Caco-2 (cell line): Measurements from ENCODE around the gene HTR5A. TPM values are rescaled to one million over a fixed set of nuclear protein-coding genes. Genes with fewer than 3 reads are reported as not detected.

Source experiments
- BruUV-seq: library from RNA; stranded (reverse); fragments of 400-500 nt; replicated peaks from 2 replicates; lab custom pipeline; 2021; lab: Mats Ljungman, UMichigan
- CTCF ChIA-PET: fragments of 300-600 bp; sonication (Branson Sonifier 250); formaldehyde crosslinking; loops from one replicate; lab custom pipeline; 2022; ENCODE audit warnings: antibody characterized with exemption; lab: Charles Lee
- POLR2A ChIA-PET: fragments of 300-600 bp; sonication (Branson Sonifier 250); formaldehyde crosslinking; loops from one replicate; lab custom pipeline; 2022; ENCODE audit warnings: antibody characterized with exemption; lab: Charles Lee
- DNase-seq, 2 experiments: peaks; one replicate each; pipeline versions ENCODE4 v3.0.0 to v3.0.0-alpha.2; 2020 to 2022
- H3K27me3 ChIP-seq: replicated peaks from 2 replicates; pipeline ENCODE4 v1.6.0; 2011; ENCODE audit warnings: low read length; ENCODE audit not compliant: control insufficient read depth, insufficient read depth
- H3K36me3 ChIP-seq: 2 replicates; pipeline ENCODE4 v1.5.1; 2011; ENCODE audit warnings: low read length; ENCODE audit not compliant: control insufficient read depth, insufficient read depth
- H3K4me1 ChIP-seq: fragments of 250-450 bp; sonication (Bioruptor Pico); 2 replicates; pipeline ENCODE4 v1.5.1; 2020; ENCODE audit warnings: mild to moderate bottlenecking
- H3K4me3 ChIP-seq: 2 replicates; pipeline ENCODE4 v1.5.1; 2011; ENCODE audit warnings: low read depth, mild to moderate bottlenecking, control low read depth, low read length
- H3K9me3 ChIP-seq: fragments of 250-450 bp; sonication (Bioruptor Pico); 2 replicates; pipeline ENCODE4 v1.5.1; 2020; ENCODE audit warnings: mild to moderate bottlenecking, moderate library complexity
- H3K27ac Mint-ChIP-seq: one replicate; pipeline ENCODE4 v1.8.0; 2022; ENCODE audit warnings: mixed read lengths; ENCODE audit not compliant: unreplicated experiment
- H3K27me3 Mint-ChIP-seq: one replicate; pipeline ENCODE4 v1.8.0; 2022; ENCODE audit warnings: mixed read lengths; ENCODE audit not compliant: insufficient read depth, unreplicated experiment
- H3K36me3 Mint-ChIP-seq: one replicate; pipeline ENCODE4 v1.8.0; 2022; ENCODE audit warnings: mild to moderate bottlenecking, mixed read lengths; ENCODE audit not compliant: insufficient read depth, unreplicated experiment
- H3K4me1 Mint-ChIP-seq: one replicate; pipeline ENCODE4 v1.8.0; 2022; ENCODE audit warnings: low read depth, mixed read lengths; ENCODE audit not compliant: unreplicated experiment
- H3K4me3 Mint-ChIP-seq: one replicate; pipeline ENCODE4 v1.8.0; 2022; ENCODE audit warnings: mild to moderate bottlenecking, moderate library complexity, mixed read lengths; ENCODE audit not compliant: unreplicated experiment
- H3K9me3 Mint-ChIP-seq: one replicate; pipeline ENCODE4 v1.8.0; 2022; ENCODE audit warnings: mixed read lengths; ENCODE audit not compliant: unreplicated experiment
- CTCF ChIP-seq, 2 experiments: fragments of 200-600 bp in 1 of 2; IDR thresholded peaks; 1 replicate in 1 of 2; 2 replicates in 1 of 2; pipeline versions ENCODE4 v1.5.1 to v1.8.0; 2011 to 2022; ENCODE audit warnings: antibody characterized with exemption in 1 of 2, control low read depth in 1 of 2, inconsistent platforms in 1 of 2, low read depth in 1 of 2, low read length in 1 of 2, mild to moderate bottlenecking in 1 of 2, moderate library complexity in 1 of 2; ENCODE audit not compliant: insufficient read depth in 1 of 2, severe bottlenecking in 1 of 2, unreplicated experiment in 1 of 2
- intact Hi-C: fragments of 100-400 bp; cut with micrococcal nuclease; formaldehyde crosslinking; loops from one replicate; pipeline ENCODE4 v1.10.0; 2022; ENCODE audit not compliant: unreplicated experiment
- total RNA-seq: library from RNA; stranded (reverse); gene quantifications from 2 replicates; pipeline ENCODE4 v1.2.3, GENCODE V29; 2022

Gene HTR5A
- total RNA-seq, 1 experiment from 2014 or later: not detected

GRCh38 chr7:155064186-155064585, 5.9 kb upstream of the HTR5A start:
- Histone ChIP-seq H3K9me3 (no peaks in the 10 kb centered on the region), H3K36me3 (no peaks in the 10 kb centered on the region), H3K4me3 (no peak overlapping the region), H3K27me3 (no peaks in the 10 kb centered on the region; the same call in 1 of the 2 replicates), H3K4me1 (no peaks in the 10 kb centered on the region)
- Mint-ChIP-seq H3K4me3 (no peak overlapping the region), H3K27me3 (peaks cover 19% of the 10 kb centered on the region), H3K27ac (no peak overlapping the region), H3K4me1 (no peaks in the 10 kb centered on the region), H3K36me3 (no peaks in the 10 kb centered on the region), H3K9me3 (no peaks in the 10 kb centered on the region)
- no TSS peak for BruUV-seq
- POLR2A ChIA-PET: no interaction called here
- CTCF ChIA-PET: no interaction called here
- no peak for TF ChIP-seq CTCF (IDR thresholded peaks at IDR 0.05; ENCODE audit: insufficient read depth in 1 of 2, low read depth in 1 of 2, low read length in 1 of 2, severe bottlenecking in 1 of 2, unreplicated experiment in 1 of 2)
- DNase-seq: no peak
- intact Hi-C loops: no loop called here

GRCh38 chr7:155066417-155066950, 3.6 kb upstream of the HTR5A start:
- intact Hi-C loops: no loop called here
- Histone ChIP-seq H3K4me3 (no peak overlapping the region), H3K9me3 (no peaks in the 10 kb centered on the region), H3K27me3 (no peaks in the 10 kb centered on the region), H3K36me3 (no peaks in the 10 kb centered on the region), H3K4me1 (no peaks in the 10 kb centered on the region)
- Mint-ChIP-seq H3K4me3 (no peak overlapping the region), H3K36me3 (no peaks in the 10 kb centered on the region), H3K9me3 (no peaks in the 10 kb centered on the region), H3K27me3 (peaks cover 16% of the 10 kb centered on the region), H3K4me1 (no peaks in the 10 kb centered on the region), H3K27ac (no peak overlapping the region)
- no TSS peak for BruUV-seq
- ChIA-PET POLR2A (no interaction called here), CTCF (no interaction called here)
- TF ChIP-seq CTCF (IDR thresholded peaks at IDR 0.05; ENCODE audit: insufficient read depth in 1 of 2, low read depth in 1 of 2, low read length in 1 of 2, severe bottlenecking in 1 of 2, unreplicated experiment in 1 of 2): no peak
- no peak for DNase-seq

- Histone ChIP-seq H3K9me3 (no peaks in the 10 kb centered on the region), H3K4me1 (no peaks in the 10 kb centered on the region), H3K4me3 (no peak overlapping the region), H3K27me3 (no peaks in the 10 kb centered on the region), H3K36me3 (no peaks in the 10 kb centered on the region)
- Mint-ChIP-seq H3K4me1 (no peaks in the 10 kb centered on the region), H3K27ac (no peak overlapping the region), H3K27me3 (peaks cover 19% of the 10 kb centered on the region), H3K36me3 (no peaks in the 10 kb centered on the region), H3K4me3 (no peak overlapping the region), H3K9me3 (no peaks in the 10 kb centered on the region)
- ChIA-PET POLR2A (no interaction called here), CTCF (no interaction called here)
- no peak for DNase-seq
- TF ChIP-seq CTCF (IDR thresholded peaks at IDR 0.05; ENCODE audit: insufficient read depth in 1 of 2, low read depth in 1 of 2, low read length in 1 of 2, severe bottlenecking in 1 of 2, unreplicated experiment in 1 of 2): no peak
- BruUV-seq: no TSS peak
- intact Hi-C loops: no loop called here
Observed at GRCh38 chr7:155071121-155071651, 1.1 kb downstream of the HTR5A start.
